Tibial nerve (tissue), 4 donors: Measurements from ENCODE around the gene C8G. TPM values are rescaled to one million over a fixed set of nuclear protein-coding genes. Genes with fewer than 3 reads are reported as not detected.

Experiments
- DNase-seq, 2 donors: peaks; one replicate each; pipeline ENCODE4 v3.0.0-alpha.2; 2019; ENCODE audit warnings: low spot score in 2 of 2
- H3K27ac ChIP-seq, 4 donors: fragments of 200-600 bp; sonication (generic) in 3 of 4; one replicate each; pipeline ENCODE4 v1.5.1; 2017 to 2019; ENCODE audit warnings: mild to moderate bottlenecking in 1 of 4
- H3K27me3 ChIP-seq, 2 donors: fragments of 200-600 bp; sonication (generic) in 1 of 2; one replicate each; pipeline versions ENCODE4 v1.5.1 to v1.6.0; 2017 to 2019
- H3K36me3 ChIP-seq, 3 donors: fragments of 200-600 bp; sonication (generic); one replicate each; pipeline ENCODE4 v1.5.1; 2018 to 2019
- H3K4me1 ChIP-seq, 4 donors: fragments of 200-600 bp; sonication (generic) in 3 of 4; one replicate each; pipeline ENCODE4 v1.5.1; 2017 to 2019
- H3K4me3 ChIP-seq, 4 donors: fragments of 200-600 bp; sonication (generic) in 3 of 4; one replicate each; pipeline ENCODE4 v1.5.1; 2017 to 2019; ENCODE audit warnings: mild to moderate bottlenecking in 1 of 4, moderate library complexity in 1 of 4
- H3K9me3 ChIP-seq, 4 donors: fragments of 200-600 bp; sonication (generic) in 3 of 4; one replicate each; pipeline ENCODE4 v1.5.1; 2017 to 2019
- EP300 ChIP-seq, 2 donors: sonication (generic); formaldehyde crosslinking; IDR thresholded peaks; one replicate each; pipeline ENCODE4 v1.6.1; 2017; ENCODE audit warnings: antibody characterized with exemption in 2 of 2, mild to moderate bottlenecking in 1 of 2
- POLR2A ChIP-seq, 2 donors: fragments of 450-650 bp; IDR thresholded peaks; one replicate each; pipeline ENCODE4 v1.6.1; 2017; ENCODE audit warnings: antibody characterized with exemption in 2 of 2, mild to moderate bottlenecking in 2 of 2, moderate library complexity in 2 of 2
- WGBS, 2 donors: methylation state at CpG; one replicate each; pipeline ENCODE4 v1.1.5; 2018; 5-methylcytosine and 5-hydroxymethylcytosine counted together
- total RNA-seq, 4 donors: library from RNA; depleted of rRNA; stranded (reverse); fragments of >200 nt; gene quantifications; one replicate each; pipeline ENCODE4 v1.1.0, GENCODE V29; 2016
- TF ChIP-seq, protein P1 (sequence below), 5 experiments: fragments of 200-600 bp in 3 of 5; fragments of 450-650 bp in 2 of 5; sonication (generic) in 3 of 5; IDR thresholded peaks; one replicate each; pipeline ENCODE4 v1.5.1; 2016 to 2019; ENCODE audit warnings: antibody characterized with exemption in 5 of 5, mild to moderate bottlenecking in 3 of 5, moderate library complexity in 2 of 5

C8G gene
- total RNA-seq, 4 donors from 2014 or later, result 3.3 to 5.1 TPM; not detected in 2

DNA sequence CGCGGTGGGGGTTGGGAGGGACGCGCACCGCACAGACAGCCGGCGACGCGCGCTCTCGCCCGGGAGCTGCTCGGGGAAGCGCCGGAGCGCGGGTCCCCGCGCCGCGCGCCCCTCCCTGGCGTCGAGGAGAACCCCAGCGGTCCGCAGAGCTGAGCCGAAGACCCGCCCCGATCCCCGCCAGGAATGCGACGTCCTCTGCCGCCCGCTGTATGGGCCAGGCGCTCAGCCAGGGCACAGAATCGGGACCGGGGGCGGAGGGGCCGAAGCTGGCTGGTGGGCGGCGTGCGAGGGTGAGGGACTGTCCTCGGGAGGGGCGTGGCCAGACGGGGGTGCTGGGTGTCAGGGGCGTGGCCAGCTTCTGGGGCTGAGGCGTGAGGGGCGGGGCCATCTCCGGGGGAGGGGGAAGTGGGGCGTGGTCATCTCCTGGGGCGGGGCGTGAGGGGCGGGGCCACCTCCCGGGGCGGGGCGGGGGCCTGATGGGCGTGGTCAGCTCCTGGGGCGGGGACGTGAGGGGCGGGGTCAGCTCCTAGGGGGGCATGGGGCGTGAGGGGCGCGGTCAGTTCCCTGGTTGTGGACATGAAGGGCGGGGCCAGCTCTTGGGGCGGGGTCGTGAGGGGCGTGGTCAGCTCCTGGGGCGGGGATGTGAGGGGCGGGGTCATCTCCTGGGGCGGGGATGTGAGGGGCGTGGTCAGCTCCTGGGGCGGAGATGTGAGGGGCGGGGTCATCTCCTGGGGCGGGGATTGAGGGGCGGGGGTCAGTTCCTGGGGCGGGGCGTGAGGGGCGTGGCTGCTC lies 33.2 kb downstream of the C8G start:
- 0 to 3% methylated on average over 20 to 23 of the region's 78 CpGs for WGBS, 2 donors
- TF ChIP-seq POLR2A (IDR thresholded peaks at IDR 0.05) (peak in 1 of 2 donors; percentile 39), EP300 (IDR thresholded peaks at IDR 0.05) (peak in 1 of 2 donors; percentile 61)
- TF ChIP-seq, protein P1, sequence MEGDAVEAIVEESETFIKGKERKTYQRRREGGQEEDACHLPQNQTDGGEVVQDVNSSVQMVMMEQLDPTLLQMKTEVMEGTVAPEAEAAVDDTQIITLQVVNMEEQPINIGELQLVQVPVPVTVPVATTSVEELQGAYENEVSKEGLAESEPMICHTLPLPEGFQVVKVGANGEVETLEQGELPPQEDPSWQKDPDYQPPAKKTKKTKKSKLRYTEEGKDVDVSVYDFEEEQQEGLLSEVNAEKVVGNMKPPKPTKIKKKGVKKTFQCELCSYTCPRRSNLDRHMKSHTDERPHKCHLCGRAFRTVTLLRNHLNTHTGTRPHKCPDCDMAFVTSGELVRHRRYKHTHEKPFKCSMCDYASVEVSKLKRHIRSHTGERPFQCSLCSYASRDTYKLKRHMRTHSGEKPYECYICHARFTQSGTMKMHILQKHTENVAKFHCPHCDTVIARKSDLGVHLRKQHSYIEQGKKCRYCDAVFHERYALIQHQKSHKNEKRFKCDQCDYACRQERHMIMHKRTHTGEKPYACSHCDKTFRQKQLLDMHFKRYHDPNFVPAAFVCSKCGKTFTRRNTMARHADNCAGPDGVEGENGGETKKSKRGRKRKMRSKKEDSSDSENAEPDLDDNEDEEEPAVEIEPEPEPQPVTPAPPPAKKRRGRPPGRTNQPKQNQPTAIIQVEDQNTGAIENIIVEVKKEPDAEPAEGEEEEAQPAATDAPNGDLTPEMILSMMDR (IDR thresholded peaks at IDR 0.05), result no peak
- Histone ChIP-seq H3K9me3 (no peaks in the 10 kb centered on the region), H3K4me1 (peaks cover 0 to 73% (median 7%) of the 10 kb centered on the region in 4 donors), H3K27ac (peak overlapping the region; percentile 32 to 90 (median 68)), H3K4me3 (peak overlapping the region; percentile 39 to 68 (median 46)), H3K27me3 (peaks cover 0 to 6% of the 10 kb centered on the region in 2 donors), H3K36me3 (peaks cover 0 to 5% (median 0%) of the 10 kb centered on the region in 3 donors)
- DNase-seq, result peak; percentile 74 to 80

DNA sequence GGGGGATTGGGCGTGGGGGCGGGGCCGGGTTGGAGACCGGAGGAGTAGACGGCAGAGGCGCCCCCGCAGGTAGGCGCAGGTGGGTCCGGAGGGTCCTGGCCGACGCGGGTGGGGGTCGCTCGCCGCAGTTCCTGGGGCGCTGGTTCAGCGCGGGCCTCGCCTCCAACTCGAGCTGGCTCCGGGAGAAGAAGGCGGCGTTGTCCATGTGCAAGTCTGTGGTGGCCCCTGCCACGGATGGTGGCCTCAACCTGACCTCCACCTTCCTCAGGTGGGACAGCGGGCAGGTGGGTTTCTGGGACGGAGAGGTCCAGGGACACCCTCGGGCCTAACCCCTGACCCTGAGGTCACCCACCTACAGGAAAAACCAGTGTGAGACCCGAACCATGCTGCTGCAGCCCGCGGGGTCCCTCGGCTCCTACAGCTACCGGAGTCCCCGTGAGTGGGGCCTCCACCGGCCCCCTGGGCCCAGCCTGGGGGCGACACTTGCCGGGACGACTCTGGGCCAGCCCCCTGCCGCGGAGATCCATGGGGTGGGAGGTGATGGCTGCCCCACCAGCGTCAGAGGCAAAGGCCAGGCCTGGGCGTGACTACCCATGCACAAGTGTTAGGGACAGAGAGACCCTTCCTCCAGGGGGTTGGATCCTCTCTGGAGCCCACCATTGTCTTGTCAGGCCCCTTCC lies 34.0 kb downstream of the C8G start:
- TF ChIP-seq EP300 (IDR thresholded peaks at IDR 0.05), result no peak
- TF ChIP-seq POLR2A (IDR thresholded peaks at IDR 0.05), result peak in 1 of 2 donors; percentile 9
- peak in 1 of 2 donors; percentile 42 for DNase-seq
- peaks cover 0 to 5% (median 0%) of the 10 kb centered on the region in 3 donors for H3K36me3 ChIP-seq
- peak overlapping the region in 3 of 4 donors; percentile 12 to 68 (median 26) for H3K4me3 ChIP-seq
- peaks cover 0 to 11% of the 10 kb centered on the region in 2 donors for H3K27me3 ChIP-seq
- H3K4me1 ChIP-seq, result peaks cover 0 to 69% (median 7%) of the 10 kb centered on the region in 4 donors
- H3K27ac ChIP-seq, result peak overlapping the region in 2 of 4 donors; percentile 61 to 62
- H3K9me3 ChIP-seq, result no peaks in the 10 kb centered on the region
- WGBS, 2 donors, result 48 to 63% methylated on average over 17 to 21 of the region's 41 CpGs

DNA sequence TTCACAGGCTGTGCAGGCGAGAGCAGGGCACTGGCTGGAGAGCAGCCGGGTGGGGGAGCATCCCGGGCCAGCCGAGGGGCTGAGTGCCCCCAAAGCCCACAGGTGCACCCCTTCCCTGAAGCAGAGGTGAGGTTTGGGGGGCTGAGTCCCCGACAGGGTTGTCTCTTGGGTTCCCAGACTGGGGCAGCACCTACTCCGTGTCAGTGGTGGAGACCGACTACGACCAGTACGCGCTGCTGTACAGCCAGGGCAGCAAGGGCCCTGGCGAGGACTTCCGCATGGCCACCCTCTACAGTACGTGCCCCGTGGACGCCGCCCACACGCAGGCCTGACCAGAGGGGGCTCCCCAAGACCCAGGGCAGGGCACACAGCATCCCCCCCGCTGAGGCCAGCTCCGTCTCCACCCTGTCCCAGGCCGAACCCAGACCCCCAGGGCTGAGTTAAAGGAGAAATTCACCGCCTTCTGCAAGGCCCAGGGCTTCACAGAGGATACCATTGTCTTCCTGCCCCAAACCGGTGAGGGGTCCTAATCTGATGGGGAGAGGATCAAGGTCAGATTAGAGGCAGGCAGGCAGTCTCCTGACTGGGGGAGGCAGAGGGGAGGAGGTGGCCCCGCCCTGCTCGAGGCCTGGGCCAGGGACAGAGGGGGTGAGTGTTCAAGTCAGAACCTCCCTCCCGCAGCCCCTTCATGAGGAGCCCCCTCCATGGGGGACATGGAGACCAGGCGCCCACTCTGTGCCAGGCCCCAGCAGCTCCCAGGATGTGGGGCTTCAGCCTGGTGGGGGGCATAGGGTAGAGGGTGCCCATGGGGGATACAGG lies 34.9 kb downstream of the C8G start:
- H3K9me3 ChIP-seq, result no peaks in the 10 kb centered on the region
- TF ChIP-seq POLR2A (IDR thresholded peaks at IDR 0.05) (no peak), EP300 (IDR thresholded peaks at IDR 0.05) (no peak)
- TF ChIP-seq, protein P1 (IDR thresholded peaks at IDR 0.05), result no peak
- H3K27ac ChIP-seq, result peak overlapping the region in 2 of 4 donors; percentile 61 to 62
- DNase-seq, result no peak
- peaks cover 0 to 5% (median 0%) of the 10 kb centered on the region in 3 donors for H3K36me3 ChIP-seq
- peaks cover 0 to 67% (median 9%) of the 10 kb centered on the region in 4 donors for H3K4me1 ChIP-seq
- 73 to 75% methylated on average over 14 to 15 of the region's 26 CpGs for WGBS, 2 donors
- H3K27me3 ChIP-seq, result peaks cover 0 to 21% of the 10 kb centered on the region in 2 donors
- peak overlapping the region in 3 of 4 donors; percentile 12 to 68 (median 26) for H3K4me3 ChIP-seq

DNA sequence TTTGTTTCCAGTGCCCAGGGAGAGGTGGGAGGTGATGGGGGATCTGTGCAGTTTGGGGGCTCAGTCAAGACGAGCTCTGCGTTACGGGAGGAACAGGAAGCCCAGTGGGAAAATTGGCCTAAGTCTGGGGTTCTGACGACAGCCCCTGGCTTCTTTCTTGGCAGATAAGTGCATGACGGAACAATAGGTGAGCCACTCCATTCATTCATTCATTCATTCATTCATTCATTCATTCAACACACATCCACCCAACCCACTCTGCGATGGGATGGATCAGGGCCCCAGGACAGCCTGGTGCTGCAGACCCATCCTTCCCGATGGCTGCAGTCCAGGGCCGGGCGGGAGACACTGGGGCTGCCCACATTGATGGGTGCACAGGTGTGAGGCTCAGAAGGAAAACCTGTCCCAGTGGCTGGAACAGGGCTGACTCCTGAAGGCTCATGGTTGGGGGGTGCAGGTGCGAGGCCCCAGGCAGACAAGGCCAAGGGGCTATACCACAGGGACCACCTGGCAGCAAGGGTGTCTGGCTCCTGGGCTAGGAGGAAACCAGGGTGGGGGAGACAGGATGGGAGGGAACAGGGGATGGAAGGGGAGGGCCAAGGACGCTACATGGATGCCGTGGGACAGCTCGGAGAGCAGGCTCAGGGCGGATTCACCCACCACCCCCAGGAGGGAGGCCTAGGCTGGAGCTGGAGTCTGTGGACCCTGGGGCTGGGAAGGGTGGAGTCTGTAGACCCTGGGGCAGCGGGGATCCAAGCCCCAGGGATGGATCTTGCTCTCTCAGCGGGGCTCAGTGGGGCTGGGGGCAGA lies 35.8 kb downstream of the C8G start:
- H3K4me1 ChIP-seq, result peaks cover 0 to 67% (median 13%) of the 10 kb centered on the region in 4 donors
- H3K27me3 ChIP-seq, result peaks cover 0 to 30% of the 10 kb centered on the region in 2 donors
- TF ChIP-seq, protein P1 (IDR thresholded peaks at IDR 0.05), result no peak
- TF ChIP-seq POLR2A (IDR thresholded peaks at IDR 0.05) (no peak), EP300 (IDR thresholded peaks at IDR 0.05) (no peak)
- DNase-seq, result no peak
- no peaks in the 10 kb centered on the region for H3K9me3 ChIP-seq
- WGBS, 2 donors, result 85 to 94% methylated on average over 15 to 16 of the region's 16 CpGs
- H3K4me3 ChIP-seq, result peak overlapping the region in 1 of 4 donors; percentile 68
- peaks cover 0 to 5% (median 0%) of the 10 kb centered on the region in 3 donors for H3K36me3 ChIP-seq
- H3K27ac ChIP-seq, result peak overlapping the region in 2 of 4 donors; percentile 14 to 71
